Effector CD4-positive, alpha-beta T cell (primary cell): ENCODE results near the gene ATP11A.

Experiments
- DNase-seq: peaks from one replicate; pipeline ENCODE4 v3.0.0-alpha.2; 2020

Gene ATP11A

DNA sequence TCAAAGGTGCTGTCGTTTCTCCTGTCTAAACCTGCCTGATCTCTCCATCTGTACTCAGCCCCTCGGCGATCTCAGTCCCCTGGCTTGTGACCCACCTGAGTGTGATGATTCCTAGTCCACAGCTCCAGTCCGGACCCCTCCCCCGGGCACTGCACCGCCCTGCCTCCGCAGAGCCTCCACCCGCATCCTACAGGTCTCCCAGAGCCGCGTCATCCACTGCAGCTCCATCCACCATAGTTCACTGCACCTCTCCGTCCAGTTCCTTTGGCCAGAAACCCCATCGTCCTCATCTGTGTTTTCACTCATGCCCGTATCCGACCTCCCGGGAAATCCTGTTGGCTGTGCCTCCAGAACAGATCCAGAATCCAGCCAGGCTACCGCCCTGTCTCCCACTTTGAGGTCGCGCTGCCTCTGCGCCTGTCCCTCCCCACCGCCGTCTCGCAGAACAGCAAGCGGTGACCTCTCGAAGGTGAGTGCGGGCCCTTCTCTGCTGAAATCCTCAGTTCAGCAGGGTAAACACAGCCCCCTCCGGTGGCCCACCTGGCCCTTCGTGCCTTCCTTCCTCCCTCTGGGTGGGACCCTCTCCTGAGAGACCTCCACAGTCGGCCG lies 227.3 kb downstream of the ATP11A start:
- no peak for DNase-seq

GRCh38 chr13:112917737-112918136 lies 227.9 kb downstream of the ATP11A start:
- DNase-seq = no peak

DNA sequence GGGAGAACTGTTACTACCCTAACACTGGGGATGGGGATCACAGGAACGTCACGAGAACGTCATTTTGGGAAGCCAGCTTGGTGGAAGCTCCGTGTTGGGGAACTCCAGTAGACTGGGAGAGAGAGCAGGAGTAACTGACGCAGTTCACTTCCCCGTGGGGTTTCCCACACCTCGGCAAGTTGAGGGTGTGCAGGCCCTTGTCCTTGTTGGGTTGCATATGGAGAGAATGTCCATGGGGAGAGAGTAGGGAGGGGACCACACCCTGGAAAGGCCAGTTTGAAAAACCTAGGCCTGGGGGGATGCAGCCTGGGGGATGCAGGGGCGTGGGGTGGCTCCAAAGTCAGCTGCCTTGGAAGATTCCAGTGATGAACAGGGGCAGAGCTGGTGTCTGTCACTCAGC lies 228.4 kb downstream of the ATP11A start:
- DNase-seq = no peak

DNA sequence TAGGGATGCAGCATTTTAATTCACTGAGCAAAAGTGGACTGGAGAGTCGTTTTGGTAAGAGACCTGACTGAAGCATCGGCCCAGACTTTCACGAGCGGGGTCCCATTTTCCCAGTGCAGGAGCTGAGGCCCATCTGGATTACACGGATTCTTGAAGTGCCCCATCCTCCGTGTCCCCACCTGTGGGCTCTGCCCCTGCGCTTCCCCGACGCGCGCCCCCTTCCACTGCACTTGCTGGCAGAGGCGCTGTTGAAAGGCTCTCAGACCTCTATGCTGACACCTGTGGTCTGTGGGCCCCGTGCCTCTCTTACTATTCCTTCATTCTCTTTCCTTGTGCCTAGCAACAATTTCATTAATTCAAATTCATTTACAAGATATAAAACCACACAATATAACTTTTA lies 228.9 kb downstream of the ATP11A start:
- DNase-seq = no peak

- no peak for DNase-seq
Observed at GRCh38 chr13:112923962-112924361, 234.1 kb downstream of the ATP11A start.

DNA sequence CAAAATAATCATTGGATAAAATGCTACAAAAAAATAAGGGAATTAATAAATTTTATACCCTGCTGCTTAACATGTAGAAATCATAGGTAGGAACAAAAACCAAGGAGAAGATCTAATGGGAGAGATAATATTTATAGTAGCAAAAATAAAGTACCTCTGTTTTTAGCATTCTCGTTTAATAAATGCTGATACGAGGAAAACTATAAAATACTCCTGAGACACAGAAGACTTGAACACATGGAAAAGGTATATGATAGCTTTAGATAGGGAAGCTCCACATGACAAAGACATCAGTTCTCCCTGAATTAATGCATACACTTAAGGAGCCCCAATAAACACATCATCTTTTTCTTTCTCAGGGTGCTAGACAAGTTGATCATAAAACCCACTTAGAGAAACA lies 234.5 kb downstream of the ATP11A start:
- no peak for DNase-seq

GRCh38 chr13:112926003-112926402 lies 236.2 kb downstream of the ATP11A start:
- no peak for DNase-seq

DNA sequence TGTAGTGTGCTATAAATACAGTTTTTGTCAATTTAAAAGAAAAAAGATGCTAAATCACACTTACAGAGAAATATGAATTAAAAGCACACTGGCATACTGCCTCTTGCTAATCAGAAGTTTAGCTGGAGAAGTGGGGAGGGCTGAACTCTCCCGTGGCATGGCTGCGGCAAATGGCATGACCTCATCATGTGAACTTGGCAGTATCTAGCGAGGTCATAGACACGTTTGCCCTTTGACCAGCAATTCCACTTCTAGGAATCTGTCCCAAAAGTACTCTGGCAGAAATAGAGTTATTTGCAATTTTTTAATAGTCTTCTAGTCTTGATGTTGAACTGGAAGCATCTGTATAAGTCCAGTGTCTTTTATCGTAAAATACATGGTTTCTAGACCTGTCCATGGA lies 237.2 kb downstream of the ATP11A start:
- no peak for DNase-seq

DNA sequence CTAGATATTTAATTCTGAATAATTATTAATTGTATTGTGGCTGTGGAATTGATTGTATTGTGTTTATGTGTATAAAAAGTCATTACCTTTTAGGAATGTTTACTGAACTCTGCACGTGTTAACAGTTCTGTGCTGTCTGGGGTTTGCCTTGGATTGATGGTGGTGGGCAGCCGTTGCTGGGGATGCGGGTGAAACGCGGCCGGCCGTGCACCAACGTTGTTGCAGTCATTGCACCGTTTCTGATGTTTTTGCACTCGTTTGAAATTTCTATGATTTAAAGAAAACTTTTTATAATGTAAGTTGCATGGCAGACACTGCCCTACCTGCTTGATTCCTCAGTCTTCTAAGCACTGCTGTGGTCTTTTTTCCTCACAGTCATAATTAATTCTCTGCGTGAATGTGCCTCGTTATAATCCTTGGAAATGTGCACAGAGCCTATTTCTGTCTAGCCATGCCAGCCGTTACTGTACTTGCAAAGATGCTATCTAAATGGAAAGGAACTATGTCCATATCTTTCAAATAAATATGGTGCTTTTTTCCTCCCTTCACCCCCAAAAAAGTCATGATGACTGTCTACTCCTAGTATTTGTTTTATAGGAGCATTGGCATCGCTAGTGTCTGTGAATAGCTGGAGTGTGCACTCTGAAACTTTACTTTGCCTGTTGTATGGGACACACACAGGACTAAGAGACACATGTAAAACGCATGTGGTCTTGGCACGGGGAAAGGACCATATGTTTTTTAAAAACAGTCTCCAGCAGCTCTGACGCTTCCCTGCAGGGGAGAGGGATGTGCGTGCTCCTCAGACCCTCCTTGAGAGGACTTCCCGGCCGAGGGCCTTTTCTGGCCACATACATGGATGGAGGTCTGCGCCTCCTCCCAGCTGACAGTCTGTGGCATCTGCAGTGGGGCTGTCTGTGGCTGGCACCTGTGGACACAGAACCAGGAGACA lies 238.5 kb downstream of the ATP11A start:
- DNase-seq = no peak

DNA sequence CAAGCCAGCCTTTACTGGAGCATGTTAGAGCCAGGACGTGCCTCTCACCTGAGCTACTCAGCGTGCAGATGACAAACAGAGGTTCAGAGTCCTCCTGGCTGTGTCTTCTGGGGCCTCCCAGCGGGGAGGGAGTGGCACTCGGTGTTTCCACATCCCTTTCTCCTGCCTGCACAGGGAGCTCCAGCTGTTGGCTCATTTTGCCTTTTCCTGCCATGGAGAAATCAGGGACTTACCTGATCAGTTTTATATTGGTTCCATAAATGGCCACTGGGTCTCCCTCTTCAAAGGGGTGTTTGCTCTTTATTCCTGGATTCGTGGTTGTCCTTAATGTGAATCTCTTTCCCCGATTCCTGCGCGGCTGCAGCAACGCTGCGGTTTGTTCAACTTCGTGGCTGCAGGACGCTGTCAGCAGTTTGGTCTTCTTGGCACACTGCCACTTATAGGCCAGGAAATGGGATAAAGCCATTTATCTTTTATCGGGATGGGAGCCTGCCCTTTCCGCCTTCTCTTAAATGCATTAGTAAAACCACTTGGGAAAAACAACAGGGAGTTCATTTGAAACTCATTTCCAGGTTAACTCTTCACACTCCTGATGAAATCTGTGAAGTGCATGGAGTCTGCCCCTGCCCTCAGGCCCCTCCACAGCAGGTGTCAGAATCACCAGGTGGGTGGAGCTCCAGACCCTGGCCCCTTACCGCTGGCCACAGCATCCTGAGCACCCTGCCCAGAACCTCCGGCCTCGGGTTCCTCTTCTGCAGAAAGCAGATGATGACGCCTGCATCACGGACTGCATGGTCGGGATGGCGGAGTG lies 239.3 kb downstream of the ATP11A start:
- DNase-seq = no peak

DNA sequence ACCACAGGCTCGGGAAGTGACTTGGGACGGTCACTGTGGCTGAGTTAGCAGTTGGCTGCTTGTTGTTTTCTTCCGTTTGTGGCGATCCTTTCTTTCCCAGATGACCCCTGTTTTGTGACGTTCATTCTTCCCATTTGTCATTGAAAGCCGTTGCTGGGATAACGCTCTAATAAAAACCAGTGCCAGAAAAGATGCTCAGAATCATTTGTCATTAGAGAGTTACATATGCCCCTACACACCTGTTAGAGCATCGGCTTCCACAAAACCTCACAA lies 239.9 kb downstream of the ATP11A start:
- no peak for DNase-seq

GRCh38 chr13:112930192-112930591 lies 240.4 kb downstream of the ATP11A start:
- DNase-seq = no peak

GRCh38 chr13:112931028-112931934 lies 241.4 kb downstream of the ATP11A start:
- no peak for DNase-seq

DNA sequence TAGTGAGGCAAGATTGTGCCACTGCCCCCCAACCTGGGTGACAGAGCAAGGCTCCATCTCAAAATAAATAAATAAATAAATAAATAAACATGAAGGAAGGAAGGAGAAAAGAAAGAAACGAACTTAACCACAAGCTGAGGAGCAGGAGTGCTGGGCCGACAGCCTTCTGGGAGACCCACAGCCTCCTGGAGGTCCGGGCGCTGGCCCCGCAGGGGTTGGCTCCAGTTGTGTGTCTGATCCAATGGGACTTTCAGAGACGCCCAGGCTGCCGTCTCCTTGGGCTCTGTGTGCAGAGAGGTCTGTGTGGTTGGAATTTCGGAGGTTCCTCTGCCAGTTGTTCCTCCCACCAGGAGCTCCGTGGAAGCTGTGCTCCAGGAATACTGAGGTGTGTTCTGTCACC lies 243.1 kb downstream of the ATP11A start:
- DNase-seq = no peak

- DNase-seq = no peak
Observed at GRCh38 chr13:112933649-112934048, 243.8 kb downstream of the ATP11A start.

- DNase-seq = no peak
Observed at GRCh38 chr13:112934078-112934477, 244.2 kb downstream of the ATP11A start.
